Endothelial cell of umbilical vein (primary cell): Measurements from ENCODE around the gene CASKIN2.

Experiments
- EZH2 ChIP-seq: IDR thresholded peaks from 2 replicates; pipeline ENCODE4 v1.6.1; 2012; ENCODE audit warnings: borderline replicate concordance, low read depth, mild to moderate bottlenecking, moderate library complexity, low read length, inconsistent platforms; ENCODE audit not compliant: severe bottlenecking
- GATA2 ChIP-seq: IDR thresholded peaks from 2 replicates; pipeline ENCODE4 v1.7.0; 2011; ENCODE audit warnings: low read depth, mild to moderate bottlenecking, moderate library complexity, mixed read lengths, low read length; ENCODE audit not compliant: insufficient read length, insufficient read depth
- JUN ChIP-seq: IDR thresholded peaks from 2 replicates; pipeline ENCODE4 v1.6.1; 2011; ENCODE audit warnings: borderline replicate concordance, low read depth; ENCODE audit not compliant: insufficient read length, insufficient read depth
- MYC ChIP-seq: IDR thresholded peaks from one replicate; pipeline ENCODE4 v1.6.1; 2011; ENCODE audit warnings: mild to moderate bottlenecking, low read depth, low read length
- POLR2A ChIP-seq: IDR thresholded peaks from 2 replicates; pipeline ENCODE4 v1.6.1; 2012; ENCODE audit warnings: low read depth, mild to moderate bottlenecking, control low read depth, low read length
- TF ChIP-seq, protein P1 (sequence below), 2 donors: IDR thresholded peaks; 1 replicate in 1 of 2; 2 replicates in 1 of 2; pipeline ENCODE4 v1.5.1; 2011; ENCODE audit warnings: low read length in 2 of 2, mild to moderate bottlenecking in 2 of 2, moderate library complexity in 2 of 2, control low read depth in 1 of 2, inconsistent platforms in 1 of 2, low read depth in 1 of 2; ENCODE audit not compliant: insufficient read depth in 1 of 2; ENCODE audit errors: extremely low read depth in 1 of 2

- no peak for TF ChIP-seq EZH2
- TF ChIP-seq, protein P1, sequence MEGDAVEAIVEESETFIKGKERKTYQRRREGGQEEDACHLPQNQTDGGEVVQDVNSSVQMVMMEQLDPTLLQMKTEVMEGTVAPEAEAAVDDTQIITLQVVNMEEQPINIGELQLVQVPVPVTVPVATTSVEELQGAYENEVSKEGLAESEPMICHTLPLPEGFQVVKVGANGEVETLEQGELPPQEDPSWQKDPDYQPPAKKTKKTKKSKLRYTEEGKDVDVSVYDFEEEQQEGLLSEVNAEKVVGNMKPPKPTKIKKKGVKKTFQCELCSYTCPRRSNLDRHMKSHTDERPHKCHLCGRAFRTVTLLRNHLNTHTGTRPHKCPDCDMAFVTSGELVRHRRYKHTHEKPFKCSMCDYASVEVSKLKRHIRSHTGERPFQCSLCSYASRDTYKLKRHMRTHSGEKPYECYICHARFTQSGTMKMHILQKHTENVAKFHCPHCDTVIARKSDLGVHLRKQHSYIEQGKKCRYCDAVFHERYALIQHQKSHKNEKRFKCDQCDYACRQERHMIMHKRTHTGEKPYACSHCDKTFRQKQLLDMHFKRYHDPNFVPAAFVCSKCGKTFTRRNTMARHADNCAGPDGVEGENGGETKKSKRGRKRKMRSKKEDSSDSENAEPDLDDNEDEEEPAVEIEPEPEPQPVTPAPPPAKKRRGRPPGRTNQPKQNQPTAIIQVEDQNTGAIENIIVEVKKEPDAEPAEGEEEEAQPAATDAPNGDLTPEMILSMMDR (IDR thresholded peaks at IDR 0.05; ENCODE audit: extremely low read depth in 1 of 2, insufficient read depth in 1 of 2, low read depth in 1 of 2, low read length in 2 of 2), result no peak
- no peak for TF ChIP-seq JUN
- TF ChIP-seq MYC, result no peak
- TF ChIP-seq POLR2A, result no peak
- no peak for TF ChIP-seq GATA2
Observed at GRCh38 chr17:75508931-75509361, 6.4 kb downstream of the CASKIN2 start.
